ENCODE measurements around the gene GFOD1.

- TF ChIP-seq CTCF (conservative IDR thresholded peaks at IDR 0.05; ENCODE audit: low read depth, low read length), result no peak
- no peak for TF ChIP-seq NFE2L2 (IDR thresholded peaks at IDR 0.05; ENCODE audit: low read depth, low read length)
- TF ChIP-seq FOS (IDR thresholded peaks at IDR 0.05; ENCODE audit: low read depth, low read length), result no peak
- TF ChIP-seq POLR2A (IDR thresholded peaks at IDR 0.05; ENCODE audit: low read depth, low read length), result no peak
- TF ChIP-seq SMC3 (IDR thresholded peaks at IDR 0.05; ENCODE audit: low read depth, low read length), result no peak
- TF ChIP-seq MAFK (IDR thresholded peaks at IDR 0.05; ENCODE audit: low read depth, low read length), result no peak
- TF ChIP-seq BHLHE40 (IDR thresholded peaks at IDR 0.05; ENCODE audit: low read depth, low read length), result no peak
- TF ChIP-seq RAD21 (IDR thresholded peaks at IDR 0.05; ENCODE audit: low read length), result no peak
- no peak for TF ChIP-seq ELK1 (IDR thresholded peaks at IDR 0.05; ENCODE audit: borderline replicate concordance, low read depth, low read length)
- TF ChIP-seq CHD1 (IDR thresholded peaks at IDR 0.05; ENCODE audit: low read depth, low read length), result no peak
- no peak for TF ChIP-seq CEBPB (IDR thresholded peaks at IDR 0.05; ENCODE audit: low read depth, low read length)
Observed at GRCh38 chr6:13396241-13396792, 91.1 kb downstream of the GFOD1 start.
